ENCODE results near the gene ERAP2. TPM values are rescaled to one million over a fixed set of nuclear protein-coding genes. Genes with fewer than 3 reads are reported as not detected.
A peak's percentile ranks its signal among the peaks of the same experiment; 100 is the strongest.
"Not testable (repeated sequence)": the region's sequence is repeated elsewhere in the genome, so short reads cannot be mapped to it uniquely, and the experiment has no call there.

ERAP2 gene
- total RNA-seq, 1 experiment from 2014 or later = 2.6 TPM

GRCh38 chr5:96931037-96931436, 54.7 kb downstream of the ERAP2 start:
- DNase-seq (ENCODE audit: extremely low read depth, low read depth) = not testable (repeated sequence)

- no peak for DNase-seq (ENCODE audit: extremely low read depth, low read depth)
Measured at GRCh38 chr5:96931605-96932004, 55.3 kb downstream of the ERAP2 start.

DNA sequence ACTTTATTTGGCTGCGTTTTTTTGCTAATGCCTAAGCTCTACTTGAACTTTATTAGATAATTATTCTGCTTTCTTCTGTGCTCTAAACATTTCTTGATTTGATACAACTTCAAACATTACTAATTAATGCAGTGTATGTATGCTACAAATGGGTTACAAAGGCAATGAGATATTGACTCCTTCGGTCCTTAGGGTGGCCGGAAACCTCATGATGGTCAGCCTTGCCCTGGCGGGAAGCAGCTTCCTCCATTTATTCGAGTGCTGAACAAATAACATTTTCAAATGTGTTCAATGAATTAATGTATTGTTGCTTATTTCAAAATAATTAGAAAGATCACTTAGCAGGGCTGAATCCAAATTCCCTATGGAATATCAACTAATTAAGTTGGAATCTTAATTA, 55.7 kb downstream of the ERAP2 start:
- no peak for DNase-seq (ENCODE audit: extremely low read depth, low read depth)

- DNase-seq (ENCODE audit: extremely low read depth, low read depth) = no peak
Measured at GRCh38 chr5:96933764-96934707, 57.7 kb downstream of the ERAP2 start.

- DNase-seq (ENCODE audit: extremely low read depth, low read depth) = peak; percentile 92
Measured at GRCh38 chr5:96934708-96935558, 58.6 kb downstream of the ERAP2 start.

- peak; percentile 96 for DNase-seq (ENCODE audit: extremely low read depth, low read depth)
Measured at GRCh38 chr5:96935559-96936430, 59.5 kb downstream of the ERAP2 start, which contains the start of gene LNPEP. TSS of gene LNPEP (plus strand) at chr5:96936080. CDS start at chr5:96936156, 76 bp downstream.

GRCh38 chr5:96936431-96937320, 60.4 kb downstream of the ERAP2 start:
- no peak for DNase-seq (ENCODE audit: extremely low read depth, low read depth)

GRCh38 chr5:96940586-96940985, 64.3 kb downstream of the ERAP2 start:
- DNase-seq (ENCODE audit: extremely low read depth, low read depth) = no peak

- no peak for DNase-seq (ENCODE audit: extremely low read depth, low read depth)
Measured at GRCh38 chr5:96941140-96941539, 64.8 kb downstream of the ERAP2 start.

DNA sequence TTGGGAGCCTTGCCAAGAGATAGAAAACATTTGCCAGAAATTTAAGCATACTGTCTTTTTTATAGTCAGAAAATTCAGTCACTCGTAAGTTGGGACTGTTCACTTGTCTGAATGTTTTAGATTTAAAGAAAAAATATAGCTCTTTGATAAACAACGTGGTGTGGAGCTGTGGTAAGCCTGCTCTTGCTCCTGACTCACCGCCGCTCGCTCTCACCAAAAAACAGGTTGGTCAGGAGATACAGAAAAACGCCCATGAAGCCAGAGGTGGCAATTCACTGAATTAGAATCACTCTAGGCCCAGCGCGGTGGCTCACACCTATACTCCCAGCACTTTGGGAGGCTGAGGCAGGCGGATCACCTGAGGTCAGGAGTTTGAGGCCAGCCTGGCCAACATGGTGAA, 65.8 kb downstream of the ERAP2 start:
- DNase-seq (ENCODE audit: extremely low read depth, low read depth) = no peak

- DNase-seq (ENCODE audit: extremely low read depth, low read depth) = no peak
Measured at GRCh38 chr5:96942911-96943310, 66.6 kb downstream of the ERAP2 start.

DNA sequence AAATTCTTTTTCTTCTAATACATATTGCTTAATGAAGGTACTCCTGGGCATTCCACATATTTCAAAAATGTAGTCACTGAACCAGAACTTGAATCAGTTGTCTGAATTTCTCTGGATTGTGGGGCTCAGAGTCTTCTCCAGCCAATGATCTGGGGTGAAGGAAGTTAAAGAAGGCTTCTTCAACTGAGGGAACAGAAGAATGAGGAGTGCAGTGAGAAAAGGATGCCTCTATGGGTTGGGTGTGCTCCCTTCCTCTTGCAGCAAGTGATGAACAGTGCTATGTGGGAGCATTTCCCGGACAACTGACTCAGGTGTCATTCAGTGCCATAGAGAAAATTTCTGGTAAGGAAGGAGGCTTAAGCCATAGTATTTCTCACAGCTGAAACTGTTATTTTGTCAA, 67.5 kb downstream of the ERAP2 start:
- no peak for DNase-seq (ENCODE audit: extremely low read depth, low read depth)

DNA sequence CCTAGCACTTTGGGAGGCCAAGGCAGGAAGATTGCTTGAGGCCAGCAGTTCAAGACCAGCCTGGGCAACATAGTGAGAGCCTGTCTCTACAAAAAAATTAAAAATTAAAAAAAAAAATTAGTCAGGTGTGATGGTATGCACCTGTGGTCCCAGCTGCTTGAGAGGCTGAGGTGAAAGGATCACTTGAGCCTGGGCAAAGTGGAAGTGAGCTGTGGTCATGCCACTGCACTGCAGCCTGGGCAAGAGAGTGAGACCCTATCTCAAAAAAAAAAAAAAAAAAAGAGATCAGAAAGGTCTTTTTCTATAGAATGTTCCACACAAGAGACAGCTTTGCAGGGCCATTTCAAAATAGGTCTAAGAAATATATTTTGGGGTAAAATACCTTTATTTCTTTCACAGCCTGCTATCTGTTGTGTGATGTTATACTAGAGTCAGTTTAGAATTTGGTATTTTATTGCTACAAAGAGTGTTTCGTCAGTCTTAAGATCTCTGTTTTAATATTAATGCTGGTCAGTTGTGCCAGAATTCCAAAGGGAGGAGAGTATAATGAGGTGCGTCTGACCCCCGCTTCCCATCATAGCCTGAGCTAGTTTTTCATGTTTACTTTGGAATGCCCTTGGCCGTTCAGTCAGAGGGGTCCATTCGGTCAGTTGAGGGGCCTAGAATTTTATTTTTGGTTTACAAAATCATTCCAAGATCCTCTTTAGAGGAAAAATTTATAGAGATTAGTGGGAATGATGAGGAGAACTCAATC, 69.0 kb downstream of the ERAP2 start:
- DNase-seq (ENCODE audit: extremely low read depth, low read depth) = no peak

- DNase-seq (ENCODE audit: extremely low read depth, low read depth) = no peak
Measured at GRCh38 chr5:96946381-96946780, 70.1 kb downstream of the ERAP2 start.

GRCh38 chr5:96952118-96952750, 75.9 kb downstream of the ERAP2 start:
- no peak for DNase-seq (ENCODE audit: extremely low read depth, low read depth)

- no peak for DNase-seq (ENCODE audit: extremely low read depth, low read depth)
Measured at GRCh38 chr5:96952974-96953730, 76.9 kb downstream of the ERAP2 start.

DNA sequence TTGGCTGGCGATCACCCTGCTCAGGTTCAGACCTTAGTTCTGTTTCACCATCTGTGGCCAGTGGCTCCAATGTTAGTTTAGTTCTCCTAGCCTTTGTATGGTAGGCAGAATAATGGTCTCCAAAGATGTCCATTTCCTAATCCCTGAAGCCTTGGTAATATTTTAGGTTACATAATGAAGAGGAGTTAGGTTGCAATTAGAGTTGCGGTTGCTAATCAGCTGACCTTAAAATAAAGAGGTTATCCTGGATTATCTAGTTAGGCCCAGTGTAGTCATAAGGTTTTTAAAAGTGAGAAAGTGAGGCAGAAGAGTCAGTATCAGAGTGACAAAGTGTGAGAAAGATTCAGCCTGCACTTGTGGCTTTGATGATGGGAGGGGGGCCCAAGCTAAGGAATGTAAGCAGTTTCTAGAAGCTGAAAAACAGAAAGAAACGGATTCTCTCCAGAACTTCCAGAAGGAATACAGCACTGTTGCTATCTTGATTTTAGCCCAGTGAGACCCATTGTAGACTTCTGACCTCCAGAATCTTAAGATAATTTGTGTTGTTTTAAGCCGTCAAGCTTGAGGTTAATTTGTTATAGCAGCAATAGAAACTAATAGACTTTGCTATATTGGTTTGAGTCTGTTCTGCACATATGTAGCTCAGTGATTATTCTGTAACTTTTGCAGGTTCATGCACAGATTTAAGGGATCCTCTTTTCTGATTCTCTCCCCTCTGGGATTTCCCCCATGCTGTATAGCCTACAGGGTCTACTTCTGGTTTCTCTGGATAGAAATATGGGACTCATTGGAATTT, 81.2 kb downstream of the ERAP2 start:
- DNase-seq (ENCODE audit: extremely low read depth, low read depth) = no peak
